HG02798 (cell line): Measurements from ENCODE around the gene PTPN11.

ENCODE experiments used
- ATAC-seq: cut with Tn5 transposase; IDR thresholded peaks from one replicate; pipeline ENCODE4 v1.9.1; 2021; ENCODE audit warnings: mild to moderate bottlenecking; ENCODE audit not compliant: unreplicated experiment, poor library complexity

PTPN11 gene

GRCh38 chr12:112535637-112536366 is 117.1 kb downstream of the PTPN11 start:
- no peak for ATAC-seq

DNA sequence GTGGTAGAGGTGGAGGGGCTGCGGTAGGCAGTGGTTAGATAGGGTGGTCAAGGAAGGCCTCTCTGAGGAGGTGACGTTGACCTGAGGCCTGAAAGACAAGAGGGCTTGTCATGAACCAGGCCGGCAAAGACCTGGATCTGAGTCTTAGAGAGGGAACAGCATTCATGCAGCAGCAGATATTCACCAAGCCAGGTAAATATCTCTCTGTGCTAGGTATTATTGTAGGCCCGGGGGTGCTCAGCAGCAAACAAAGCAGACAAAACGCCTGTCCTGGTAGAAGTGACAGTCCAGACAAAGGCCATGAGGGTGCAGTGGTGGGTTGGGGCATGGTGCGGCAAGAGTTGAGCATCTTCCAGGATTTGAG is 117.6 kb downstream of the PTPN11 start:
- ATAC-seq: no peak

- no peak for ATAC-seq
Measured at GRCh38 chr12:112537710-112538396, 119.1 kb downstream of the PTPN11 start.

- no peak for ATAC-seq
Measured at GRCh38 chr12:112538740-112539139, 120.0 kb downstream of the PTPN11 start.

DNA sequence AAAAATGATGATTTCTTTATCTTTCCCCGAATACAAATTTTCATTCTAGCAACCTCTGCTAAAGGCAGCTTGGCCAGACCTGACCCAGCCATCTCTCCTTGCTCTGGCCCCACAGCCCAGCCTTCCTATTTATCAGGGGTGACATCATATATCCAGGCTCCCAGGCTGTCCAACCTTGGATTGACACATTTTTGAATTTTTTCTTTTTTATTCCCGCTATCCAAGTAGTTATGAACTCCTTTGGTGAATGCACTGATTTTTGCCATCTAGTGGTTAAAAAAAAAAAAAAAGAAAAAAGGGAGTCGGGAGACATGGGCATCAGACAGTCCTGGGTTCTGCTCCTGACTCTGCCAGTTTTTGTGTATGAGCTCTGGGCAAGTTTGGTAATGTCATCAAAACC is 120.5 kb downstream of the PTPN11 start:
- ATAC-seq: no peak

DNA sequence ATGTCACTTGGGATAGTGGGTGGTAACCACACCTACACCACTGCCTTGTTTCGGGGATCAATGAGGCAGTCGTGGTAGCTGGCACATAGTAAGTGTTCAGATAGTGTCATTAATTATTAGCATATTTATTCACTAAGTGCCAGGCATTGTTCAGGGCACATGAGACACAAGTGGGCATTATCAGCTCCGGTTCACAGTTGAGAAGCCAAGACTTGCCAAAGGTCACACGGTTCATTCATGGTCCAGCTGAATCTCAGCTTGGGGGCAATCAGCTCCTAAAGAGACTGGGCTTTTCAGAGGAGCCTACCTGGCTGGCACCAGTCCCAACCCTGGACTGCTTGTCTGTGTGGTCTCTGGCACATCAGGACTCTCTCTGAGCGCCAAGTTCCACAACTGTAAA is 121.3 kb downstream of the PTPN11 start:
- ATAC-seq: no peak

DNA sequence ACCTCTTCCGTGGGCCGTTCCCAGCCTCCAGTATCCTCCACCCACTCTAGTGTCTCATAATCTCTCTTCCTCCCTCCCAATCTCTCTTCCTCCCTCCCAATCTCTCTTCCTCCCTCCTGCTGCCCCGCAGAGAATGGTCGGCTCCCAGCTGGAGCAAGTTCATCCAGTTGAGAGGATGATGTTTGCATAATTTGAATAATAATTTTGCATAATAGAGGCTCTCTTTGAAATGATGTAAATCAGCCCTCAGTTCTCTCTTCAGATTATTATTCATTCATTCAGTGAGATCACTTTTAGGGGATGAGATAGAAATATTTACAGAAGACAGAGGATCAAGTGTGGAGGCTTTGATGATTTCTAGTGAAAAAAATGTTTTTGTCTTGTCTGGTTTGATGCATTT is 125.0 kb downstream of the PTPN11 start:
- ATAC-seq: no peak

DNA sequence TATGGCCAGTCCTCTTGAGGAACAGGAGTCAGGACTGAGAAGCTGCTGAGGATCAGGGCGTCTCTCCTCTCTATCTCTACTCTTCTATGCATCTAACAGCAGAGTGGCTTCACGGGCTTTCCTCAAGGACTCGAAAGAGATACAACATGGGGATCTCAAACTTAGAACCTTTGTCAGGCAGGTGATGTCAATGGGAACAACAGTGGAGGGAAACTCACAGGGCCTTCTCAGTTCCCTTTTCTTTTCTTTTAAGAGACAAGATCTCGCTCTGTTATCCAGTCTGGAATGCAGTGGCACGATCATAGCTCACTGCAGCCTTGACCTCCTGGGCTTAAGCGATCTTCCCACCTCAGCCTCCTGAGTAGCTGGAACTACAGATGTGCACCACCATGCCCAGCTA is 127.6 kb downstream of the PTPN11 start:
- no peak for ATAC-seq

- no peak for ATAC-seq
Measured at GRCh38 chr12:112546996-112547395, 128.2 kb downstream of the PTPN11 start.

GRCh38 chr12:112549031-112549430 is 130.3 kb downstream of the PTPN11 start:
- ATAC-seq: no peak

GRCh38 chr12:112551681-112552080 is 132.9 kb downstream of the PTPN11 start:
- ATAC-seq: no peak

- no peak for ATAC-seq
Measured at GRCh38 chr12:112555621-112556233, 137.0 kb downstream of the PTPN11 start.

- no peak for ATAC-seq
Measured at GRCh38 chr12:112557951-112558630, 139.3 kb downstream of the PTPN11 start.
